GM12878 (cell line): ENCODE data around the gene DYNC1H1. TPM values are rescaled to one million over a fixed set of nuclear protein-coding genes. Genes with fewer than 3 reads are reported as not detected.
A peak's percentile ranks its signal among the peaks of the same experiment; 100 is the strongest.

Source experiments
- ATAC-seq: fragments of 200-7000 bp; cut with Tn5 transposase; 3 replicates; pipeline ENCODE4 v1.9.1; 2020; ENCODE audit warnings: mild to moderate bottlenecking, moderate library complexity
- BruUV-seq: library from RNA; stranded (reverse); fragments of 400-500 nt; replicated peaks from 2 replicates; lab custom pipeline; 2021; lab: Mats Ljungman, UMichigan
- CTCF ChIA-PET: fragments of 300-600 bp; sonication (Branson Sonifier 250); formaldehyde crosslinking; extraction: SDS; loops from one replicate; lab custom pipeline; 2021; ENCODE audit warnings: inconsistent platforms; lab: Yijun Ruan, JAX
- POLR2A ChIA-PET: fragments of 350-600 bp; formaldehyde crosslinking; extraction: SDS; loops from one replicate; lab custom pipeline; 2021; ENCODE audit warnings: inconsistent platforms; lab: Charles Lee
- RAD21 ChIA-PET: fragments of 300-600 bp; sonication (Branson Sonifier 250); formaldehyde crosslinking; loops from one replicate; lab custom pipeline; 2023; ENCODE audit warnings: antibody characterized with exemption; ENCODE audit not compliant: unreplicated experiment; lab: Charles Lee
- SMC1A ChIA-PET: fragments of 300-600 bp; sonication (Branson Sonifier 250); formaldehyde crosslinking; loops from one replicate; lab custom pipeline; 2023; ENCODE audit not compliant: unreplicated experiment, uncharacterized antibody; lab: Charles Lee
- DNase-seq: peaks from one replicate; pipeline ENCODE4 v3.0.0-alpha.2; 2011; ENCODE audit warnings: low read depth, low spot score
- FAIRE-seq: peaks from 3 replicates; lab custom pipeline; 2011; peaks lifted over from hg19 to GRCh38; lab: Jason Lieb, UNC
- H2AFZ ChIP-seq: 2 replicates; pipeline ENCODE4 v1.6.0; 2011; ENCODE audit warnings: low read depth, low read length, control low read depth; ENCODE audit not compliant: control insufficient read depth
- H3K27ac ChIP-seq: 2 replicates; pipeline ENCODE4 v1.5.1; 2011; ENCODE audit warnings: control low read depth; ENCODE audit not compliant: control insufficient read depth, insufficient read depth
- H3K27me3 ChIP-seq, 2 experiments: replicated peaks in 1 of 2; 2 replicates each; pipeline versions ENCODE4 v1.6.0 to v1.6.1; 2011; ENCODE audit warnings: low read length in 1 of 2; ENCODE audit not compliant: control insufficient read depth in 2 of 2, insufficient read depth in 2 of 2
- H3K36me3 ChIP-seq, 2 experiments: 2 replicates each; pipeline ENCODE4 v1.5.1; 2011; ENCODE audit warnings: low read length in 1 of 2; ENCODE audit not compliant: control insufficient read depth in 2 of 2, insufficient read depth in 2 of 2
- H3K4me1 ChIP-seq: 2 replicates; pipeline ENCODE4 v1.6.1; 2011; ENCODE audit warnings: mild to moderate bottlenecking, low read length, moderate library complexity, mixed read lengths; ENCODE audit not compliant: control insufficient read depth, insufficient read depth
- H3K4me2 ChIP-seq: 2 replicates; pipeline ENCODE4 v1.6.0; 2011; ENCODE audit warnings: control low read depth; ENCODE audit not compliant: control insufficient read depth, insufficient read depth
- H3K4me3 ChIP-seq: fragments of 200-600 bp; sonication (generic); 2 replicates; pipeline ENCODE4 v1.5.1; 2016
- H3K79me2 ChIP-seq: 2 replicates; pipeline ENCODE4 v1.6.0; 2011; ENCODE audit warnings: low read length; ENCODE audit not compliant: control insufficient read depth, insufficient read depth
- H3K9ac ChIP-seq: 2 replicates; pipeline ENCODE4 v1.8.0; 2011; ENCODE audit warnings: low read length, control low read depth, mixed read lengths; ENCODE audit not compliant: control insufficient read depth, insufficient read depth
- H3K9me3 ChIP-seq: replicated peaks from 3 replicates; pipeline ENCODE4 v1.5.1; 2011; ENCODE audit warnings: mild to moderate bottlenecking, low read length; ENCODE audit not compliant: control insufficient read depth, insufficient read depth
- H4K20me1 ChIP-seq: 2 replicates; pipeline ENCODE4 v1.6.0; 2011; ENCODE audit not compliant: control insufficient read depth, insufficient read depth
- ASH2L ChIP-seq: fragments of 300-600, 200-600 bp; sonication (generic); IDR thresholded peaks from 2 replicates; pipeline ENCODE4 v1.6.1; 2017; ENCODE audit warnings: low read depth, mild to moderate bottlenecking, borderline replicate concordance
- ATF7 ChIP-seq: fragments of 450-650 bp; IDR thresholded peaks from 2 replicates; pipeline ENCODE4 v1.6.1; 2016; ENCODE audit warnings: low read depth, mild to moderate bottlenecking
- CHD1 ChIP-seq: IDR thresholded peaks from 2 replicates; pipeline ENCODE4 v1.6.1; 2012; ENCODE audit warnings: low read depth, low read length, improper control_type of control experiment
- GABPA ChIP-seq: IDR thresholded peaks from 2 replicates; pipeline ENCODE4 v1.6.1; 2014; ENCODE audit warnings: antibody characterized with exemption, low read depth, mild to moderate bottlenecking, inconsistent platforms
- HCFC1 ChIP-seq: fragments of 150-350 bp; IDR thresholded peaks from 2 replicates; pipeline ENCODE4 v1.6.1; 2014; ENCODE audit warnings: low read length
- NR2C1 ChIP-seq: fragments of 450-650 bp; IDR thresholded peaks from 2 replicates; pipeline ENCODE4 v1.6.1; 2017; ENCODE audit warnings: antibody characterized with exemption, mild to moderate bottlenecking, moderate library complexity
- ZBTB11 ChIP-seq: fragments of 450-650 bp; formaldehyde crosslinking; IDR thresholded peaks from 2 replicates; pipeline ENCODE4 v1.5.0; 2022; ENCODE audit warnings: mild to moderate bottlenecking, missing genetic modification characterization
- ZZZ3 ChIP-seq: IDR thresholded peaks from 2 replicates; pipeline ENCODE4 v1.6.1; 2011; ENCODE audit warnings: low read depth; ENCODE audit not compliant: control insufficient read depth, insufficient read length
- WGBS: methylation state at CpG from one replicate; pipeline ENCODE4 v1.1.6; 2016; ENCODE audit warnings: low lambda C conversion rate; ENCODE audit not compliant: insufficient replicate concordance, insufficient coverage; ENCODE audit errors: missing lambda C conversion rate; 5-methylcytosine and 5-hydroxymethylcytosine counted together
- in situ Hi-C: fragments of 300-500 bp; cut with MboI; formaldehyde crosslinking; loops from 9 replicates; pipeline ENCODE4 v1.14.3; 2018; ENCODE audit warnings: mixed read lengths
- intact Hi-C: fragments of 100-400 bp; cut with micrococcal nuclease; formaldehyde crosslinking; loops from one replicate; pipeline ENCODE4 v1.14.2; 2022; ENCODE audit not compliant: unreplicated experiment
- polyA plus RNA-seq, 11 experiments: library from polyadenylated mRNA; depleted of rRNA in 4 of 11; unstranded in 6 of 11; stranded (reverse) in 5 of 11; fragments of >200 nt; fragmentation: Nextera tagmentation in 4 of 11; fragmentation: Illumina TruSeq in 1 of 11; extraction: Ambion mirVana in 4 of 11; extraction: Trizol in 1 of 11; gene quantifications; 1 replicate in 1 of 11; 2 replicates in 10 of 11; pipeline versions ENCODE4 v1.2.1 to v1.2.3, GENCODE V29; 2011 to 2016; ENCODE audit warnings: inconsistent platforms in 2 of 11, missing spikeins in 2 of 11, low read depth in 1 of 11
- total RNA-seq, 4 experiments: library from RNA; depleted of rRNA in 3 of 4; stranded (reverse); fragments of >200 nt in 3 of 4; fragmentation: Illumina TruSeq in 1 of 4; extraction: Trizol in 1 of 4; gene quantifications; 2 replicates each; pipeline versions ENCODE4 v1.2.1 to v1.2.3, GENCODE V29; 2013 to 2021

DYNC1H1 gene
- total and polyA plus RNA-seq, 10 of the 15 experiments (the other 5 are each of a cell fraction or from before 2014, with no cell fraction given) = 38.4 to 291 (median 111) TPM

- WGBS = 0% methylated on average over 9 of the region's 32 CpGs
- POLR2A ChIA-PET = interaction anchor here (0.6 to 1.0 kb wide), 2 partner anchors 83 to 1373 kb away, joined by 3 to 4 read pairs; no protein-coding TSS in a partner anchor
- RAD21 ChIA-PET = interaction anchor here (0.6 kb wide), 1 partner anchor 17 kb away, joined by 3 read pairs; no protein-coding TSS in a partner anchor
- peaks cover 5% of the 10 kb centered on the region for H4K20me1 ChIP-seq
- FAIRE-seq = no peak
- no peaks in the 10 kb centered on the region for H3K27me3 ChIP-seq
- SMC1A ChIA-PET = interaction anchor here (0.8 to 1.2 kb wide), 2 partner anchors 10 to 277 kb away, joined by 3 to 4 read pairs; no protein-coding TSS in a partner anchor
- CTCF ChIA-PET = no interaction called here
- no peak for ATAC-seq
- H2AFZ ChIP-seq = 0 out of 2 replicates have a peak overlapping the region, but pooled peaks have one; percentile 29
- no TSS peak for BruUV-seq
- DNase-seq = no peak
- peaks cover 57% of the 10 kb centered on the region for H3K79me2 ChIP-seq
- no peak overlapping the region for H3K4me2 ChIP-seq
- H3K27ac ChIP-seq = peak overlapping the region; percentile 95
- H3K9me3 ChIP-seq = no peaks in the 10 kb centered on the region
- peak overlapping the region; percentile 77; the same call in 1 of the 2 replicates for H3K4me3 ChIP-seq
- intact Hi-C loops = loop anchor here (5.0 kb wide), 2 partner anchors 231 to 324 kb away; partner anchors contain the start of genes PPP2R5C and ZNF839
- peak overlapping the region; percentile 94 for H3K9ac ChIP-seq
- TF ChIP-seq ASH2L = no peak
- 0 out of 2 replicates have a peak, but pooled peaks have one; percentile 89 for TF ChIP-seq CHD1
- no peak for TF ChIP-seq HCFC1
- TF ChIP-seq ZBTB11 (CRISPR knock-in tag) = peak; percentile 27; the same call in 1 of the 2 replicates
- no peak for TF ChIP-seq ATF7
- 0 out of 2 replicates have a peak, but pooled peaks have one; percentile 11 for TF ChIP-seq GABPA
- no peak for TF ChIP-seq NR2C1
- no peak for TF ChIP-seq ZZZ3
- TF ChIP-seq, all 136 proteins: peak for 3
- Histone ChIP-seq H3K36me3 (peaks cover 9 to 37% of the 10 kb centered on the region in 2 experiments), H3K4me1 (peaks cover 9% of the 10 kb centered on the region)
- in situ Hi-C loops = no loop called here
Measured at GRCh38 chr14:102086709-102086971, 122.3 kb downstream of the DYNC1H1 start.
